GM18520 (cell line): Measurements from ENCODE around the gene ADCYAP1R1.

ENCODE experiments used
- ATAC-seq: cut with Tn5 transposase; IDR thresholded peaks from one replicate; pipeline ENCODE4 v1.9.1; 2021; ENCODE audit not compliant: unreplicated experiment

ADCYAP1R1 gene

DNA sequence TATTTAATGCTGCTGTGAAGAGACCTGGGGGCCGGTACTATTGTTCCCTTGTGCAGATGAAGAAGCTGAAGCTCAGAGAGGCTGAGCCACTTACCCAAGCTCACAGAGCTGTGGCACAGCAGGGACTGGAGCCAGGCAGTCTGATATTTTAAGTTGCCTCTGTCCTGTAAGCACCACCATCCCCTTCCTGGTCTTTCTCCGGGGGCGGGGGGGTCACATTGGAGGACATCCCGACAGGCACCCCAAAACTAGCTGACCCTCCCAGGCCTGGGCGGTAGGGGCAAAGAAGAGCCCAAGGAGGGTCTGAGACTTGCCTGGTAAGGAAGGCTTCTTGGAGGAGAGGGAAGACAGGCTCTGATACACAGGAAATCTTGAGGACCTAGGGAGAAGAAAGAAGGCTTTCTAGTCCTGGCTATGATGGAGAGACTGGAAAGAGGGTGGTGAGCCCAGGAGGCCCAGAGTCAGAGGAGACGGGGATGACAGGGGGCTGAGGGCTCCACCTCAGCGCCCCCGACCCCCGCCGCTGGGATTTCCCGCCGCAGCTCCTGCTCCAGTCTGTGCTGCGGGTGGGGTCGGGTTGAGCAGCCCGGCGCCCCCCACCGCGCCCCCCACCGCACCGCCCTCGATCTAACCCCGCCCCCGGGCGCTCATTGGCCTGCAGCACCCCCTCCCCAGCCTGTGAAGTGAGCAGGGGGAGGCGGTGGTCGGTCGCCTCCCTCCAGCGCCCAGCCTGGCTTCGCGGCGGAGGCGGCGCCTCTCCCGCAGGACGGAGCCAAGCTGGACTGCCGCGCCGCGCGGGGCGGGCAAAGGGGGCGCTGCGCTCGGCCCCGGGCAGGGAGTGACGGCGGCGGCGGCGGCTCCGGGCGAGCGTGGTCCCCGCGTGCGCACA is at the start of gene ADCYAP1R1:
TSS of gene ADCYAP1R1 (plus strand) at position 711 of the 889 bp plus-strand sequence. CDS start 10,957 bp downstream, outside the sequence.
- ATAC-seq = no peak

DNA sequence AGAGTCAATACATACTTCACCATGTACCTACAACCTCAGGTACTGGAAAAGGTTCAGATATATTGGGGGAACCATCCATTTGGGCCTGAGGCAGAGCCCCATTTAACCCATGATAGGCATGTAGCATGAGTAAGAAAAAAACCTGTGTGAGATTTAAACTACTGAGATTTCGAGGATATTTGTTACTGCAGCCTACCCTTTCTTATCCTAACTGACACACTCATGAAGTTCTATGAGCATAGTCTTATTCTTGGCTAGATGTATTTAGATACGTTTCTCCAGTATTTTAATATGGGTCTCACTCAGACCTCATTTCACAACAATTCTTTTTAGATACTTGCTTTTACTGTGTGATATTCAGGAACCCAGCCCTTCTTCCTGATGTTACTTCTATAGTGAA is 49.0 kb upstream of the ADCYAP1R1 start:
- no peak for ATAC-seq

DNA sequence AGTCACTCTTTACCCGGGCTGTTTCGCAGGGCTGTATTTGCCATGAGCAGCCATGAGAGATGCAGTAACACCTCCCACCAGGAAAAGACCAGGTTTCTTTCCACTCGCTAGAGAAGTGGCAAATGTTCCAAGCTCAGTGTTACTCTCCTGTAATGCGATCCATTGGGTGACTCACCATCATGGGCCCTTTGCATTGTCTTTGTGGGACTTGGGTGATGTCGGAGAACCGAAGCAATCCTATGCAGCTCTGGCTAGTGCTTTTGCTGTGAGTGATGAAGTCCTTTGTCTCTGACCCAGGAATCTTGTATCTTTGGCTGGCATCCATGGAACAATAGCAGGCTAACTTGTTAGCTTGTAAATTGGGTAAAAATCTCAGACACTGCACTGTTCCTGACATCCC is 48.4 kb upstream of the ADCYAP1R1 start:
- no peak for ATAC-seq

DNA sequence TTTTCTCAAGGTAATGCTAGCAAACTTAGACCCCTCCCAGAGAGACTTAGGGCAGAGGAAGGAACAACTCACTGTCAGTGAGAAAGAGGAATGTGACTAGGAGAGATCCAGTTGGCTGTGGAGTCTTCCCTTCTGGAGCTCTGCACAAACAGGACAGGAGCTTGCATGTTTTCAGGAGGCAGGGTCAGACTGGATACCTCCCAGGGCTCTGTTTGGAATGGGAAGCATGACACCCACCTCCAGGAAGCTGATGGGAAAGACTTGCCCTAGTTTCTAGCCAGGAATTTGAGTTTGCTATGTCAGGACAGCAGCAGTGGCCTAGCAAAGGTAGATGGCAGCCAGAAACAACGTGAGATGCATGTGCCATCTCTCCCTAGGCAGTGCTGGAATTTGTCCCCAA is 47.7 kb upstream of the ADCYAP1R1 start:
- ATAC-seq = no peak

DNA sequence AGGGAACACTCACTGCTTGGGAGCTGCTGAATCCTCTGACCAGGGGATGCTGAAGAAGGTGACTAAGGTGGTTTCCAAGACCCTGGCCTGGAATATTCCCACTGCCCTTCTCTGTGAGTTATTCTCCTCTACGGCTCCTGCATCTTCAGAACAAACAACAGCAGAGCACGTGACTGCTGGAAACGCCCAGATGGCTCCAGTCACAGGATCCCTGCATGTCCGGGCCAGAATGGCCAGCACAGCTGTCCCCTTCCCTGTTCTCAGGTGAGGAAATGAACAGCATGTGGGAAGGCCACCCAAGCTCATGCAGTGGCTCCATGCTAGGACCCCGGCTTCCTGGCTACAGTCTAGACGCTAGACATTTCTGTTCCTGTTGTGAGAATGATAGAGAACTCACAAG is 45.3 kb upstream of the ADCYAP1R1 start:
- no peak for ATAC-seq

DNA sequence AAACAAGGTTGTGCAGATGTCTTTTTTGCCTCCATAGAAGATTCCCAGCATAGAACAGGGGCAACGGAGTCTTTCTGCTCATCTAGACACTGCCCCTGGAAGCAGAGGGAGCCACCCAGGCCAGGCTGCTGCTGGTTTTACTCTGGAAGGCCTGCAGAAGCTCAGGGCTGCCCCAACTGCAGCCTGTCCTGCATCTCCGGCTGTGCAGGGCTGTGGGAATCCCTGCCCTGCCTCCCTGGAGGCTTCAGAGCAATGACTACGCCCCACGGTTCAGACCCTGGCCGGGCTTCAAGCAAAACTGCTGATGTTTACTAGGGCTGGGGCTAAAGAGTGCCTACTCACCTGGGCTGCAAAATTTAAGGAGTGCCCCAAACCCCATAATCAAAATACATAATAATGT is 44.5 kb upstream of the ADCYAP1R1 start:
- no peak for ATAC-seq

DNA sequence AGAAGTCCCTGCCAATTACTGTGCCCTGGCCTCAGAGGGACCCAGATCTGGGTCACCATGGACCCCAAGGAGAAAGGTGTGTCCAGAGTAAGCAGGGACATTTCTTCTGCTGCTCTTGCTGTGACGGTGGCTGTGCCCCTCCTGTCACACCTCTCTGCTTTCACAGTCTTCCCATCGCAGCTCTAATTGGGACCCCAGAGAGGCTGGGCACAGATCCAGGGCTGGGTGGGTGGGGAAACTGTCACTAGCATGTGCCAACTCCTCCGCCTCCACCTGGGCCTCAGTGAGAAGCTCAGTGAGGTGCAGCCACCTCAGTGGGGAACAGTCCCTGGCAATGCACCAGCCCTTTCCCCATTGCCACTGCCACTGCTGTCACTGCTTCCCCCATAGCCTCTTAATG is 37.3 kb upstream of the ADCYAP1R1 start:
- ATAC-seq = no peak

DNA sequence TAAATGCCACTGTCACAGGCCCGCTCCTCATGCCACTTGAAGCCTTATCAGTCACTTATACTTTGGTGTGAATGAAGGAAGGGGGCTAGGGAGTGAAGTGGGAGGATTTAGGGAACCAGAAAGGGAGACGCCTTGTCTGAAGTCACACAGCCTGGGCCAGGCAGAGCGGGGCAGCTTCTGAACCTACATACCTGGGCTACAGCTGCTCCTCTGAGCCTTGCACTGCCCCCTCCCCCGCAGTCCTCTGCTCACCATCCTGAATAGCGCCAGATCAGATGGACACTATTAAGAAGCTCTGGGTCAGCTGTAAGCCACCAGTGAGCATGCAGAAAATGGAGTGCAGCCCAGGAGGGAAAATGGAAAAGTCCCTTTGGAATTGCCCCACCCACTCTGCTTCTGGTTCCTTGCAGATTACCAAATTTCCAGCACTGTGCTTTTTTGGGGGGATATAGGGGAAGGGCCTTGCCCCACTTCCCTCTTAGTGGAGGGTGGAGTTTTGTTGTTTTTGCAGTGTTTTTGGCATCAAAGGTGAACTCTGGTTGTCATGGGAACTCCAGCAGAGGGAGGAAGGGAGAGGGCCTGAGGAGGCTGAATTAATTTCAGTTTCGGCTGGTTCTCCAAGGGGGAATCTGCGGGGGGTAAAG is 35.0 kb upstream of the ADCYAP1R1 start:
- ATAC-seq = no peak

DNA sequence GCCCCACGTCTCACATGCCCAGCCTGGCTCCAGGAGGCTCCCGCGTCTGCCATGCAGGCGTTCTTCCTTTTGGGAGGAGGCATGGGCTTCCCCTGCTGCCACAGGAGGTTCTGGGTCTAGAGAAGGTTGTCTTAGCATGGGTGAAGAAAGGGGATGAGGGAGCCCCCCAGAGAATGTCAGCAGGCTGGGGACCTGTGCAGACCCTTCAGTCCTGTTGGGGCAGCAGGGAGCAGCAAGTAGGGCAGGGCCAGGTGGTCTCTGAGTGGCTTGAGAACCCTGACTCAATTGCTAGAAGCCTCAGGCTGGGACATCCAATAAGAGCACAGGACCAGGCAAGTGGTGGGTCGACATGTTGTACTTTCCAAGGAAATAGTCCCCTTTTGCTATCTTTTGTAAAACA is 34.4 kb upstream of the ADCYAP1R1 start:
- ATAC-seq = no peak

DNA sequence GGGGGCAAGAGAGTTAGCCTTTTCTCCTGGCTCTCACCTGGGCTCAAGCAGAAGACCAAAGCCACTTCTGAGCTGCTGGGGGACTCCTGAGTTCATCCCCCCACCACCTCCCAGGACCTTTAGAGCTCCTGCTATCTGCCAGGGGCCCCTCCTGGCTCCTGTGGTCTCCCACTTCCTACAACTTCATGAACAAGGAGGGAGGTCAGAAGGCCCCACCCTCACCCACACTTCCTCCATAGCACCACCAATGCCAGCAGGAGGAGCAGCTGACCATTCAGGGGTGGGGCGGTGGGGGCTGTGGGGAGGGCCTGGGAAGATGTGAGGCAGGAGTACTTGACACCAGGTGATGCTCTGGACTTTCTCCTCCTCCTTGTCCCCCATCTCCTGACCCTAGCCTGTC is 32.6 kb upstream of the ADCYAP1R1 start:
- ATAC-seq = no peak

DNA sequence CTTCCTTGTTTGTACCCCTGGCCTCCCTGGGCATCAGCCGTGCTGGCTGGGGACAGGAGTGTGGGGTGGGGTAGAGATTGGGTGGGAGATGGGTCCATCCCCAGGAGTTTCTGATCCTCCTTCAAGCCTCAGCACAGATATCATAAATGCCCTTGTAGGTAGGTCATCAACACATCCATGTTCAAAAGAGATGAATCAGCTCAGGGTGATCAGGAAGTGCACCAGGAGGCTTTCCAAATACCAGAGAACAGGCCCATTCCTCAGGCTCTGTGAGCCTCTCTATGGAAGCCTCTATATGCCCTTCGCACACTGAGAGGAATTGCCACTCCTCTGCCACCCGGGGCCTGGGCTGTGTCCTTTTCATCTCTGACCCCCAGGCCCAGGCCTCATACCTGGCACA is 31.9 kb upstream of the ADCYAP1R1 start:
- ATAC-seq = no peak

DNA sequence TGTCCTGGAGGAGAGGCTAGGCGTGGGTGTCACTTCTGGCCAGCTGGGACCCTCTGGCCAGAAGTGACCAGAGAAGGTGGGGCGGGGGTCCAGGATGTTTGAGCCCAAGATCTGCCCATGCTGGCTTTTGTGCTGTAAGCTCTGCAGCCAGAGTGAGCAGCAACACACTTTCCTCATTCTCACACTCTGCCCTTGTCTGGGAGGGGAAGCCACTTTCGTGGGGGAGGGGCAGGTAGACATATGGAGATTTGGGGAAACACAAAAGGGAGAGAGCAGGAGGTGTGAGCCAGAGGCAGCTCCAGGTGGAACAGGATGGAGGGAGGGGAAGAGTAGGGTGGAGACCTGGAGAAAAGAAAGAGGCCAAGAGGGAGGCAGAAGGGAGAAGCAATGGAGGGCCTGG is 31.5 kb upstream of the ADCYAP1R1 start:
- ATAC-seq = no peak

DNA sequence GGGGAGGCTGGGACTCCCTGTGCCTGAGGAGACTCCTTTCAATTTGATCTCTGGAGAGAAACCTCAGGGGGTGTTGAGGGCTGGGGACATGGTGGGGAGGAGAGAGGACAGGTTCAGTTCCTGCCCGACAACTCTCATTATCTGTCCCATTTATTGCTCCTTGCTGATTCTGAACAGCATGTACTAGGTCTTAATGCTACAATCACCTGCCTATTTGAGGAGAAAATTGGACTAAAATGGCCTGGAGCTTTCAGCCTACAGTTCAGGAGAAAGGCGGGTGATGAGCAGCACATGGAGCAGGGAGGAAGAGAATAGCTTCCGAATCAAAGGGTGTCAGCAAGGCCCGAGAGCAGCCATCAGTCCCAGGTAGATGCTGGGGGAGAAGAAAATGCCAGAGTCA is 30.0 kb upstream of the ADCYAP1R1 start:
- ATAC-seq = no peak

DNA sequence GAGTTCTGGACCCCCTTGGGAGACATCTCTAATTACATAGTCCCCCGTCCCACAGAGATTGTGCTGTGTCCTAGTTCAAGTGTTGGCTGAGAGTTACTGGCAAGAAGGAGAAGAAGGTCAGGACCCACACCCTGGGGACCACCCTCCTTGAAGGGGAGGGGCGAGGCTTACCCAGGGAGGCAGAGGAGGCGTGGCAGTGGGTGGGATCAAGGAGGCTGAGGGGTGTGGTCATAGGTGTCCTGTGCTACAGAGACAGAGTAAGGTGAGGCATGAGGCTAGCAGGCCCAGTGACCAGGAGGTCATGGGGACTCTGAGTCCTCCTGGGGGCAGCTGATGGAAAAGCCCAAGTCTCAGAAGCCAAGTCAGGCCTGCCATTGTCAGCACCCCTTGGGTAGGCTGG is 29.4 kb upstream of the ADCYAP1R1 start:
- ATAC-seq = no peak

DNA sequence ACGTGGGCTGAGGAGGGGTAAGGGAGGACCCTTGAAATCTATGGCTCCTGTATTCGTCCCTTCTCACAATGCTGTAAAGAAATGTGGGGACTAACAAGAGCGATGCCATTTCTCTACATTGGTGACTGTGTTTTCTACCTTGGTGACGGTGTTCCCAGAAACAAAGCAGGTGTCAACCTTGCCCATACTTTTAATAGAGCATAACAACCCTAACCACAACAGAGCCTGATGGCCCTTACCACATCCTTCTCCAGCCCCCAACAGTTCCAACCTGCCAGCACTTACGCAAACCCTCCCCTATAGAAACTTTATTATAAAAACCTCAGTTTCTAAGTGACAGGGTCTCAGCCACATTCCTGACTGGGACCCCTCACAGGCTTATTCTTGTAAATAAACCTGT is 28.2 kb upstream of the ADCYAP1R1 start:
- ATAC-seq = no peak

DNA sequence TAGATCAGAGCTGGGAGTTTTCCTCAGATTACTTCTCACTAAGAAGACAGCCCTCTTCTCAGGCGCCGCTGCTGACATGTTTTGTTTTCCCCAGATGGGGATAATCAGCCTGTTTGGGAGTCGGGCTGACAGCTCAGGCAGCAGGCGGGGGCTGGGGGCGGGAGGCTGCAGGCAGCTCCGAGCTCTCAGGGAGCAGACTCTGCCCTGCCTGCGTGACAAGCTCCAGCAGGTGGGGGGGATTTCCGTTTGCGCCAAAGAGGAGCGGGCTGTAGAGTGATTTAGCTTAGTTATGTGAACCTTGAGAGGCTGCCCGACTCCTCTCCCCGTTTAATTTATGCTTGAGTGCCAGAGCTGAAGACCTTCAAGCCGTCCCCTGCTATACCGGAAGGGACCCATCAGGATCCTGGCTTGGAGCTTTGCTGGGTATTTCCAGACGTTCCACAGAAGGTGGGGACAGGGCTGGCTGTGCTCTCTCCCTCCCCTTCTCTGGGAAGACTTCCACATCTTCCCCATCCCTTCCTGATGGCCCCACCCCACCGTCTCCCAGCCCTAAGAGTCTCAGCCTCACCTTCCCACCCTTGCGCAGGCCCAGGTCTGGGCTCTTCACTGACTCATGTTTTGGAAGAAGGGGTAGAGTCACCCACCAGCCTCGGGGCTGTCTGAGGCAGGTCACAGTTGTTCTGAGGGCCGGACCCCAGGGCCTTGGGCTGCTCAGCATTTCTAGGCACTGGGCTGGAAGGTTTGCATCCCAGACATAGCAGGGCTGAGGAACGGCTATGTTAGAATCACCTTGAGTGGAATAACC is 24.7 kb upstream of the ADCYAP1R1 start:
- no peak for ATAC-seq

DNA sequence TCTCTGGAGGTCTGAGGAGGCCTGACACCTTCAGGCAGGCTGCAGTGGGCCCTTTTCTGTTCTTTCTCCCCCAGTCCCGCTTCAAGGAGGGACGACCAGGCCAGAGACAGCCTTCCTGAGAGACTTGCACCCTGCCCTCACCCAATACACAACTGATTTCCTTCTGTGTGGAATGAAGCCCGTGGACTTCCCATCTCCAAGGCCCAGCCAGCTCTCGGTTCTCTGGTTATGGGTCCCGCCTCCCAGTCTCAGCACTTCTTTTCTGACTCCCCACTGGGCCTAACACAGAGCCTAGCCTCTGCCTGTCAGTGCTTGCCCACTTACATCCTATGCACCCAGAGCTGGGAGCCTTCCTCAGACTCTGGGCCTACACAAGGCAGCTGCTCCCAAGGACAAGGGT is 24.1 kb upstream of the ADCYAP1R1 start:
- no peak for ATAC-seq

DNA sequence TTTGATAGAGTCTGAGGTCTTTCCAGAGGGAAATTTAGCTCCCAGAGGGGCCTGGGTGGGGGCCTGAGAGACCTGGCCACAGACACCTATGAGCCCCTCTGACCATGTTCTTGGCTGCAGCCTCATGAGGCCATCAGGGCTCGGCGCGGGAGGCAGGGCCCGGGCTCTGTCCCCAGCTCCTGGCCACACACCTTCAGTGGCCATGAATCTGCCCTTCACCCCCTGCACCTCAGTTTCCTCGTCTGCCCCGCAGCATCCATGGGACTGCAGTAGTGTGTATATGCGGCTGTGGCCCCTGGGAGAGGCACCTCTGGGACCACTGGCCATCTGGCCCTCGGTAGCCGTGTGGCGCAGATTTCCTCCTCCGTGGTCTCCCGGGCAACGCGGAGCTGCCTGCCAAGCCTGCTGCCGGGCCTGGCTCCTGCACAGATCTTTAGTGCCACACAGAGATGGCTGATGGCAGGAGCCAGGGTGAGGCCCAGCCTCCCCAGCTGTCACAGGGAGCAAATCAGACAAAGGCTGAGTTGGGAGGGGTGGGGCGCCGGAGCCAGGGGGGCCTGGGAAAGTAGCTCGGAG is 23.6 kb upstream of the ADCYAP1R1 start:
- ATAC-seq = no peak

DNA sequence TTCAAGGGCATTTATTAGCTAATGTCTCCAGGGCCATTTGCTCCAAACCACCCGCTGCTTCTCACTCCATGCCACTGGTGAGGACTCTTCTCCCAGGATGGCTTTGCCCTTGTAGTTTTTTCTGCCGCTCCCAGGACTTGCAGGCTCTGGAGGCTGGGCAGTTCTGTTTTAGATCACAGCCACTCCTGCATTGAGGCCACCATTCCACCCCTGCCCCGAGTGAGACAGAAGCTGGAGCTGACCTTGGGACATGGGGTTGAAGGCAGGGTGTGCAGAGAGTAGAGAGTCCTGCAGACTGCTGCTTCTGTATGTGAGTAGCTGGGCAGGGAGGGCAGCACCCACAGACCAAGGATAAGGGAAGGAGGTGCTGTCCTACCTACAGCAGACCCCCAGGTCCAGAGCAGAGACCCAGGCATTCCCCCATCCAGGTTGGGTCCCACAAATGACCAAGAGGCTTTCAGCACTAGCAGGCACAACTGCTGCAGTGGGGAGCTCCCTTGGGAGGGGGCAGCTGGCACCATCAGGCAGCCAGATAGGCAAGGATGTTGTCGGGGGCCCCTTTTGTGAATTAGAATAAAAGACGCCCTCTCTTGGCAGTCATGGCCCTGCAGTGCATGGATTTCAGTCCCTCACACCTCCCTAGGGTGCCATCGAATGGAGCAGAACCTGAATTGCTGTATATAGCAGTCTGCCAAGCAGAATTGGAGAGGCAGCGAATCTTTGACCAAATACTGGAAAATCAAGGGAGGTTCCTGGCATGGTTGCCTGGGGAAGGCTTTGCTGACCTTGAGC is 22.7 kb upstream of the ADCYAP1R1 start:
- ATAC-seq = no peak

DNA sequence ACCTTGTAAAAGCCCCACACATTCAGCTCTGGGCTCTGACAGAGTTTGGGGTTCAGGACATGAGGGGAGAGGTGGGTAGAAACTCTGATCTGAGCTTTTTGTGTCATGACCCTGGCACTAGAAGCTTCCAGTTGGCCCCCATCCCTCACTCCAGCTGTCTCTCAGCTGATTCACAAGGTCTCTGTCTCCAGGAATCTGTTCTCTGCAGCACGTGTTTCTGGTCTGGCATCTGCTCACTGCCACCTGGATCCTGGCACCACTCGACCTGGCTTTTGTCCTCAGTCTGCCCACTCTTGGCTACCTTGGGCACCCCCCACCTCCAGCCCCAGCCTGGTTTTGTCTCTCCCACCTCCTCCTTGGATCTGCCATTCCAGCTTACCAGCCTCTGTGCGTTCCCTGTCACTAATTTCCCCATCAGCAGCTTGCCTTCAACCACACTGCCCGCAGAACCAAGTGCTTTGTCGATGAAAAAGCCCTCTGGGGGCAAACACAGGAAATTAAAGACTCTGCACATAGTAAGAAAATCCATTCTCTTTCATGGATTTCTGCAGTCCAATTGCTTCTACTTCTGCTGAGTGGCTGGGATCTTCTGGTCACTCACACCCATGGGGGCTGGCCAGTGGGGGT is 18.3 kb upstream of the ADCYAP1R1 start:
- ATAC-seq = no peak
